Hypothalamus (tissue), 51 donors: ENCODE measurements around the gene CLK2.
A peak's percentile ranks its signal among the peaks of the same experiment; 100 is the strongest.
"Not testable (repeated sequence)": the region's sequence is repeated elsewhere in the genome, so short reads cannot be mapped to it uniquely, and the experiment has no call there.

ENCODE experiments used
- DNase-seq, 51 donors: peaks; one replicate each; lab custom pipeline; 2025; lab: John Stamatoyannopoulos, UW

Gene CLK2

DNA sequence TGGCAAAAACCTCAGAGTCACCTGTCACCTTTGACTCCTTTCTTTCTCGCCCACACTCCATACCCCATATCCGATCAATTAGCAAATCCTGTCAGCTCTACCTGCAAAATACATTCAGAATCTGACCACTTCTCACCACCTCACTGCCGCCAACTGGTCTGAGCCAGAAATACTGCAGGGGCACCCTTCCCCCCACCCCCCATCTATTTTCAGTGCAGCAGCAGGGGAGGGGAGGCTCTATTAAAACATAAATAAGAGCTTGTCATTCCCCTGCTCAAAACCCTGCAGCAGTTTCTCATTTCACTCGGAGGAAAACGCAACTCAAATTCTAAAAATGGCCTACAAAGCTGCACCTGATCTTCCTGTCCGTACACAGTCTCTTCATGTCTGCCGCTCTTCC, 24.1 kb upstream of the CLK2 start:
- DNase-seq = no peak

DNA sequence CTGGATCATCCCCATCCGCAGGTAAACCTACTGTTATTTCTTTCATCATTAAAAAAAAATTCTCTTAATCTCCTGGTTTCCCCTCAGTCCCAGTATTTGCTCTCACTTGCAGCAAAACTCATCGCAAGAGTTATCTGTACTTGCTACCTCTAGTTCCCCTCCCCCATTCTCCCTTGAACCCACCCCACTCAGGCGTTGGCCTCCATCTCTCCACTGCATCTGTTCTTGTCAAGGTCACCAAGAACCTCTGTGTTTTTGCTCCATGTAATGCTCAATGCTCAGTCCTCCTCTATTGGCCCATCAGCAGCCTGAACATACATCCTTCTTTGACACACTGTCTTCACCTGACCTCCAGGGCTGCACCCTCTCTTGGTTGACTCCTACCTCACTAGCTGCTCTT, 23.4 kb upstream of the CLK2 start:
- no peak for DNase-seq

DNA sequence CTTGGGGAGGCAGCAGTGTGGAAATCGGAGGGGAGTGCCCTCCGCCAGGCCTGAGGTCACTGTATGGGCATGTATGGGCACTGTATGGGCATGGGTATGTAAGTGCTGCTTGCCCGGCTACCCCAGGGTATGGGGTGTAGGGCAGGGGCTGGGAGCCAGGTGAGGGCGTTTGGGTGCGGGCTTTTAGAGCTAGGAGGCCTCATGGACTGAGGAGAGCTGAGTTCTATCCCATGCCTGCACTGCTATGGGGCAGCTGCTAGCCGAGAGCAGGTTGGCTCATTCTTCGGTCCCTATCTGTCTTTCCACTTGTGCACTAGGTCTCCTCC, 22.6 kb upstream of the CLK2 start:
- no peak for DNase-seq

DNA sequence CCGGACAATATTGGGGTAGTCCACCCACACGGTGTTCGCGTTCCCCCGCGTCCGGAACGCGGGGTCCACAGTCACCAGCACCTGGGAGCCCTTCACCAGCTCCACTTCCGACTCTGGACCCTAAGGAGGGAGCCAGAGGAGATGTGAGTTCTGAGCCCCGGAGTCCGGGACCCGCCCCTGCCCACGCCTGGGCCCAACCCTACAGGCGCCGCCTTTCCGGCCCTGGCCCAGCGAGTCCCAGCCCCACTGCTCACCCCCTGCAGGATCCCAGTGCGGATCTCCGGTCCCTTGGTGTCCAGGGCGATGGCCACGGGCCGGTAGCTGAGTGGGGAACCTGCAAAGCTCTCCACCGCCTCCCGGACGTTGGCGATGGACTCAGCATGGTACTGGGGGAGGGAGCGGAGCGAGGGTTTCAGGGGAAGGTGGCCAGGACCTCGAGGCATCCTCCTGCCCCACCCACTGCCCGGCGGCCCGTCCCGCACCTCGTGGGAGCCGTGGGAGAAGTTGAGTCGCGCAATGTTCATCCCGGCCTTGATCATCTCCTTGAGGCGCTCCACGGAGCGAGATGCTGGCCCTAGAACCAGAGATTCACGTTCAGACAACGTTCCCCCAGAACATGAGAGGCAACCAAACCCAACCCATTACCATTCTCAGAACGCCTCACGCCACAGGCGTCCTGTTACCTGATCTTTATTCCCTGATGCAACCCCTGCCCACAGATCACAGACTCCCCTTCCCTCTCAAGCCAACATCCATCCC, 22.1 kb upstream of the CLK2 start:
- DNase-seq = no peak

DNA sequence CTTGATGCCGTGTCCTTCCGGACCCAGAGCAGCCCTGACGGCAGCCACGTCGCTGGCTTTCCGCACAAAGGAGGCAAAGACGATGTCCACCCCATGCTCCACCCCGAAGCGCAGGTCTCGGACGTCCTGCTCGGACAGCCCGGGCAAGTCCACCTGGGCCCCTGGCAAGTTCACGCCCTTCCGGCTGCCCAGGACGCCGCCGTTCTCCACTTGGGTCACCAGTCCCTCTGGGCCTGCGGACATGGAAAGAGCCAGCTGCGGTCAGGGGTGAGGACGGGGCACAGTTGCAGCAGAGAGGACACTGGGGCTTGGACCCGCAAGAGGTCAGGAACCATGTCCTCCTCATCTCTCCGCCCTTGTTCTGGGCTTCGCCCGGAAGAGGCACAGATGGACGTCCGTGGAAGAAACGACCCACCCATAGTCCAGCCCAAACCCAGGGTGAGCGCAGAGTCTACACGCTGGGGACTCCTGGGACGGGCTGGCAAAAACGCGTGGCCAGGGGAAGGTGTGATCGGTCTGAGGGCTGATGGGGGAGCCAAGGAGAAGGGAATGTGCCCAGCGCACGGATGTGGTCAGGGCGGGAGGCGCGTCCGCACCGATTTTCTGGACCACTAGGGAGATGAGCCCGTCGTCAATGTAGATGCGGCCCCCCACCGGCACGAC, 21.3 kb upstream of the CLK2 start:
- DNase-seq = no peak

DNA sequence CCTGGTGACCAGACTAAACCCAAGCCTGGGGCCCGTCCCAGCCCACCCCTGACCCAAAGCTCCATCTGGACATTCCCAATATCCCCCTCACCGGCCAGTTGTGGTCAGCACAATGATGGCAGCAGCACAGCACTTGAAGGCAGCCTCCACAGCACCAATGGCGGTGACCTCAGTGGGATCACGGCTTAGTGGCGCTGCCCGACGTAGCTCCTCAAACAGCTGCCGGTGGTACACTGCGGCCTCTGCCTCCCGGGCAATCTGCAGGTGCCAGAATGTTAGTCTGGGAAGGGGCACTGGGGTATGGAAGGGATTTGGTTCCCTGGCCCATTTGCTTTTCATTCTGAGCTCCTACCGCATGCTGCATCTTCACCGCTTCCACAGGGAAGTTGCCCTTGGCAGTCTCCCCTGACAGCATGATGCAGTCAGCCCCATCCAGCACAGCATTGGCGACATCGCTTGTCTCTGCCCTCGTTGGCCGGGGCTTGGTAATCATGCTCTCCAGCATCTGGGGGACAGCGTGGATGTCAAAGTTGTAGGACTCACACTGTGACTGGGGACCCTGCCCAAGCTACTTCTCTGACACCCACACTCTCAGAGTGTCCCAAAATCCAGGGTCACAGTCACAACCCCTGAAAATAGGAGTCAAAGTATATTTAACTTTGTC, 19.9 kb upstream of the CLK2 start:
- no peak for DNase-seq

DNA sequence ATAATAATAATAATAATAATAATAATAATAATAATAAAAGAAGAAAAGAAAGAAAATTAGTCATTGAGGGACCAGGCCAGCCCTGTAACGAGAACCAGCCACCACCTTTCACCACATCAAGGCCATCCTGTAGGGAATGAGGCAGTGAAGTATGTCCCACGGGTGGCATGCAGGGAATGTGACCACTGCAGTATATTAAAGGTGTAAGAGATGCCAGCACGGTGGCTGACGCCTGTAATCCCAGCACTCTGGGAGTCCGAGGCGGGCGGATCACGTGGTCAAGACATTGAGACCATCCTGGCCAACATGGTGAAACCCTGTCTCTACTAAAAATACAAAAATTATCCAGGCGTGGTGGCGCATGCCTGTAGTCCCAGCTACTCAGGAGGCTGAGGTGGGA, 17.7 kb upstream of the CLK2 start:
- DNase-seq = not testable (repeated sequence)

DNA sequence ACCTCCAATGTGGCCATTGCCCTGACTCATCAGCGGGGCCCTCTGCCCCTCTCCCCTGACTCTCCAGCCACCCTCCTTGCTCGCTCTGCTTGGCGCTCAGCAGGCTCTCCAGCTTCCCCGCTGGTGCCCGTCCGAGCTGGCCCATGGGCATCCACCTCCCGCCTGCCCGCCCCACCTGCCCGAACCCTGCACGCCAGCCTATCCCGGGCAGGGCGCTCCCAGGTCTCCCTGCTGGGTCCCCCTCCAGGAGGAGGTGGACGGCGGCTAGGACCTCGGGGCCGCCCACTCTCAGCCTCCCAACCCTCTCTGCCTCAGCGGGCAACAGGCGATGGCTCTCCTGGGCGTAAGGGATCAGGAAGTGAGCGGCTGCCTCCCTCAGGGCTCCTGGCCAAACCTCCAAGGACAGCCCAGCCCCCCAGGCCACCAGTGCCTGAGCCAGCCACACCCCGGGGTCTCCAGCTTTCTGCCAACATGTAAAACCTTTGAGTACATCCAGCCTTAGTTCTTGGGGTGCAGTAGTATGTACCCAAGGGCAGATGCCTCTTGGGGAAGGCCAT, 14.8 kb upstream of the CLK2 start:
- DNase-seq = no peak

DNA sequence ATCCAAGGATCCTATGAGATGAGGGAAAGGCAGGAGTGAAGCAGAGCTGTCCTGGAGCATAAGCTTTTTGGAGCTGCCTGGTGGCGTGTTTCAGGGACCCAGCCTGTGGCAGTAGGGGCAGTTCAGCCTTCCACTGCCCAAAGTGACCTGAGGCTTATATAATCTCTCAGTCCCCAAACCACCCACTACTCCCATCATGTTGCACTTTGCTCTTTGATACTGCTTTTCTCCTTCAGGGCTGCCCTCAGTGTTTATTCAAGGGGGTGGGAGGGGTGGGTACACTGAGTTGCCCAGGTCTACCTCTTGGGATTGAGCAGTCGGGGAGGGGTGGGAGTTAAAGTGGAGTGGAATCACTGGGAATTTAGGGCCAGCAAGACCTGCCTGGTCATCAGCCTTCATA, 13.2 kb upstream of the CLK2 start:
- no peak for DNase-seq

DNA sequence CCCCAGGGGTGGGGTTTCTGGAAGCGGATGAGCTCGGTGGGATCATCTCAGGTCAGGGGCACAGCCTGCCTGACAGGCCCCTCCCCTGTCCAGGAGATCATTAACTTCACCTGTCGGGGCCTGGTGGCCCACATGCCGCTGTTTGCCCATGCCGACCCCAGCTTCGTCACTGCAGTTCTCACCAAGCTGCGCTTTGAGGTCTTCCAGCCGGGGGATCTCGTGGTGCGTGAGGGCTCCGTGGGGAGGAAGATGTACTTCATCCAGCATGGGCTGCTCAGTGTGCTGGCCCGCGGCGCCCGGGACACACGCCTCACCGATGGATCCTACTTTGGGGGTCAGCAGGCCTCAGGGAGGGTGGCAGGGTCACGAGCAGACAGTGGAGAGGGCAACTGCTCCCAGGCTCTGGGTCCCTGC, 12.3 kb upstream of the CLK2 start:
- no peak for DNase-seq

DNA sequence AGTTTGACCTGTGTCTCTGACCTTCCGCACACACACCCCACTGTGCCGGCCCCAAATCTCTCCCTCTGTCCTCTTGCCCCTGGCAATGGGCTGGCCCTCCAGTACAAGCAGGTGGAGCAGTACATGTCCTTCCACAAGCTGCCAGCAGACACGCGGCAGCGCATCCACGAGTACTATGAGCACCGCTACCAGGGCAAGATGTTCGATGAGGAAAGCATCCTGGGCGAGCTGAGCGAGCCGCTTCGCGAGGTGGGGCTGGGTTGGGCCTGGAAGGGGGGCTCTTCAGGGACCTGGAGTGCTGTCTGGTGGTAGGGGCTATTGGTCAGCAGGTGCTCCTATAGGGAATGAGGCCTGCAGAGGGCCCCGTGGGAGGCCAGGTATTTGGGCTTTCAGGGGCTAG, 11.8 kb upstream of the CLK2 start:
- DNase-seq = no peak

DNA sequence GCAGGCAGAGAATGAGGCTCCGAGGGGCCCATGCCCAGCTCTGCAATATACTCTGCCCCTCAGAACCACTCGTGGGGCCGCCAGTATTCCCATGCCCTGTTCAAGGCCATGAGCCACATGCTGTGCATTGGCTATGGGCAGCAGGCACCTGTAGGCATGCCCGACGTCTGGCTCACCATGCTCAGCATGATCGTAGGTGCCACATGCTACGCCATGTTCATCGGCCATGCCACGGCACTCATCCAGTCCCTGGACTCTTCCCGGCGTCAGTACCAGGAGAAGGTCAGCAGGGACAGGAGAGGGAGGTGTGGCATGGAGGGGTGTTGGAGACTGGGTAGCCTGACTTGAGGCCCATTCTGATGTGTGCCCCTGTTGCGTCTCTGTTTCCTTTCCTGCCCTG, 11.2 kb upstream of the CLK2 start:
- DNase-seq = no peak

DNA sequence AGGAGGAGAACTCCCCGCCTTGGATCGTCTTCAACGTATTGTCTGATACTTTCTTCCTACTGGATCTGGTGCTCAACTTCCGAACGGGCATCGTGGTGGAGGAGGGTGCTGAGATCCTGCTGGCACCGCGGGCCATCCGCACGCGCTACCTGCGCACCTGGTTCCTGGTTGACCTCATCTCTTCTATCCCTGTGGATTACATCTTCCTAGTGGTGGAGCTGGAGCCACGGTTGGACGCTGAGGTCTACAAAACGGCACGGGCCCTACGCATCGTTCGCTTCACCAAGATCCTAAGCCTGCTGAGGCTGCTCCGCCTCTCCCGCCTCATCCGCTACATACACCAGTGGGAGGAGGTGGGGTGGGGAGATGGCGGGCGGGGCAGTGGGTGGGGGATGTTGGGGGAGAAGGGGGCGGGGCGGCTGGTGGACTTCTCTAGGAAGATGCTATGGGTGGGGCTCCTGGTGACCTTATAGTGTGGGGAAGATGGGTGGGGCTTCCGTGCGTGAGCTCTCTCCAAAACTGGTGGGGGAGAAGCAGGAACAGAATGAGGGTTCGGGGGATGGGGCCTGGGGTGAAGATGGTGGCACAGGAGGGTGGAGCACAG, 9.3 kb upstream of the CLK2 start:
- DNase-seq = no peak

DNA sequence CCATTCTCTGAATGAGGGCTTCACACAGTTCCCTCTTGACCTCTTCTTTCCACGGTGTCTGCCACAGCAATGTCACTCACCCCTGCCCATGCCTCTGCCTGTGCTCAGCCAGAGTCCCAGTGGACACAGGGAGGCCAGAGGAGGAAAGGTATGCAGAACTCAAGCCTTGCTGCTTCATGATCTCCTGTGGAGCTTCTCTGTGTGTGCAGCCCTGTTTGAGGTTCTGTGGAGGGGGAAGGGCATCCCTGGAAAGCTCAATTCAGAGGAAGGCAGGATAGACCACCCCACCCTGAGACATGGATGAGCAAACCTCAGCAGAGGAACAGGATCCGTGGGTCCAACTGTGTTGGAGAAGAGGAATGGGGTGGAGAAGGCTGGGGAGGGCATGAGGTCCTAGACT, 6.0 kb upstream of the CLK2 start:
- DNase-seq = peak in 2 of 51 donors; percentile 4 to 24

DNA sequence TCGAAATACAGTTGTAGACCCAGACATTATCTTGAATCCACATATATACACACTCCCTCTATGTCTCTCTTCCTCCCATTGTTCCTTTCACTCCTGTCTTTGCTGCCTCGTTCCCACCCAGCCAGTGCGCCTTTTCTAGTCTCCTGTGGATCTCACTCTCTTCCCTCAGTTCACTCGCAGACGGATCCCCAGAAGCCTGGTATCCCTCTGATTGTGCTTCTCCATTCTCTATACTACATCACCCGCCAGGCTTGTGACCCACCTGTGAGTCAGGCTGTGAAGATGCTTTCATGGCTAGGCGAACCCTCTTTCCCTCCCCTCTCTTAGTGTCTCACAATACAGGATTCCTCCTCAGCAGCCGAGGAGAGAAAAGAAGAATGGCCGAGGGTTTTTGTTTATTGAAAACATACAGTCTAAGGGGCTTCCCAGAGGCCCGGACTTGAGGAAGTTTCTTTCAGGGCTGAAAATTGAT, 5.4 kb upstream of the CLK2 start:
- DNase-seq = peak in 2 of 51 donors; percentile 37 to 82

DNA sequence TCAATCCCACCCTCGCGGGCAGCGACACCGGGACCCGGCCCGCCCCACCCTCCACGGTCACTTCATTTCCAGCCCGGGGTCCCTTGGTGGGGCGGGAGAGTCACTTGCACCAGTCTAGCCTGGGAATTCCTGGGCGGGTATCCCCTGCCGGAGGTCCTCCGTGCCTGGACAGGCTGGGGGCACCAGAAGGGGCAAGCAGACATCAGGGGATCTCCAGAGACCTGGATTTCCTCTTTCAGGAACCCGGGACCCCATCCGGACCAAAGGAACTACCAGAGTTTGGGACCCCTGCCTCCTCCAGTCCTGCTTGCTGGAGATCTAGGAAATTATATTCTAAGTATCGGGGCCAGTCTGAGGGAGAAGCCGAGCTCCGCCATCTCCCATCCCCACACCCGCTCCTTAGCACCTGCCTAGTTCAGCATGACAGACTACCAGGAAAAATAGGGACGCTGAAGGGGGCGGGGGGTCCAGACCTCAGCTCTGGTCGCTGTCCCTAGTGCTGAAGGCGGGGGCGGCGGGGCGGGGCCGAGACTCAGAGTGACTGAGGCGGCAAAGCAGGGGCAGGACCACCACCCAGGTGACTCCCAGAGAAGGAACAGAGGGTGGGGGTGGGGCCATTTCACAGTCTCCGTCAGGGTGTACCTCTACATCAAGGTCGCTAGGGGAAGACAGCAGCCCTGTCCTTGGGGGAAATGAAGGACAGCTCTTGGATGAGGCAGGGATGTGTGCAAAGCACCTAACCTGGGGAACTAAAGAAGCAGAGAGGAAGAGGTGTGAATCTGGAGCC, 4.8 kb upstream of the CLK2 start:
- peak in 23 of 51 donors; percentile 12 to 82 (median 24) for DNase-seq

DNA sequence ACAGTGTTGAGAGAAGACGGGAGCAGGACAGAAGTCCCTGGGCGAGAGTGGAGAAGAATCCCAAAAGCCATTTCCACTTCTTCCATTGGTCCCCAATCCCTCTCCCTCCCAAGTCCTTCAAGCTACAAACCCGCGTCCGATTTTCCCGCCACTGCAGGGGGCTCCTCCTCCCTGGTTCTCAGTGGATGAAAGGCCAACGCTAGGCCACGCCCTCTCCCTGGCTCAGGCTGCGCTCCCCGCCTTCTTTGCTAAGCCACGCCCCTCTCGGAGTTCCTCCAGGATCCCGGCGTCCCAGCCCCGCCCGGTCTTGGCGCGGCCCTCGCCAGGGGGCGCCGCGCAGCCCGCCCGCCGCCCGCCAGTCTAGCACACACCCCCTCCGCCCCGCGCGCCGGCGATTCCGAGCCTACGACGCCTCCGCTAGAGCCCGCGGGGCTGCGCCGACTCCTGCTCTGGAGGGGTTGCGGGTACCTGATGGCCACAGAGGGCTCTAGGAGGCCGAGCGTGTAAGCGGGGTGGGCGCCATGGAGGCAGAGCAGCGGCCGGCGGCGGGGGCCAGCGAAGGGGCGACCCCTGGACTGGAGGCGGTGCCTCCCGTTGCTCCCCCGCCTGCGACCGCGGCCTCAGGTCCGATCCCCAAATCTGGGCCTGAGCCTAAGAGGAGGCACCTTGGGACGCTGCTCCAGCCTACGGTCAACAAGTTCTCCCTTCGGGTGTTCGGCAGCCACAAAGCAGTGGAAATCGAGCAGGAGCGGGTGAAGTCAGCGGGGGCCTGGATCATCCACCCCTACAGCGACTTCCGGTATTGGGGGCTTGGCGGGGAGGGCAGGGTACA, 4.0 kb upstream of the CLK2 start, which contains the start of gene HCN3:
Gene HCN3 (plus strand): TSS at position 394 of the 832 bp plus-strand sequence. CDS start 128 bp downstream, at position 522.
- peak; percentile 59 to 99 (median 94) for DNase-seq

DNA sequence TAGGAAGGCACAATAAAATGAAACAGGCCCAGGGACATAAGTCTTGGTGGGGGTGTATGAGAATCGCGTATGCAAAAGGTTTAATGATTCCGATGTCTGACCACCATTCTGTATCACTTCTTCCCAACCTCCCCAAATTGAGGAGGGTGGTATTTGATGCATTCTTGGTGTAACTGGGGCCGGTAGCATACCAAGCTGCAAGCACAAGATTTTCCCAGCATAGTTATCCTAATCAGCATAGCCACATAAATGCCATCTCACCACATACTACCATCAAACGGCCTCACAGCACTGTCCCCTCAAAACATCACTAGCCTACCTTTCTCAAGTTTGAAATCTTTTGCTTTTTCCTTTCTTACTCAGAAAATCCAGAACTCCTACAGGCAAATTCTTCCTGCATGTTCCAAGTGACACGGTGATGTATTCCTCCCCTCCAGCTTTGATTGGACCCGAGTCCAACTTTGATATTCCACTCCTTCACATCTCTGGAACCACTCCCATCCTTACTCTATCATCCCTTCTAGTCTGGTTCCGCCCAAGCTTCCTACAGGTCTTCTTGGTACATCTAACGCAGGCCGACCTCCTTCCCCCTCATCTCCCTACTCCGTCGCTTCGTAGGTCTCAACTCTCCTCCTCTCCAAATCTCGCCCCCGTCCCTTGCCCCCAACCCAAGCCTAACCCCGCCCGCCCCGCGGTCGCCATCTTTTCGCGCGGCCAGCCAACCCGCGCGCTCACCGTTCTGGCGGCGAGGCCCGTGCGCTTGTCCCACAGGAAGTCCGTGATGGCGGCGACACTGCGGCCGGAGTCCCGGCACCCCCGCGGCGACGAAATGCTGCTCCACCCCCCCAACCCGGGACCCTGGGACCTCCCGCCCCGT, 600 bp downstream of the CLK2 start:
- DNase-seq = peak in 7 of 51 donors; percentile 49 to 80 (median 65)
